ENCODE measurements around the gene LACC1.

LACC1 gene

GRCh38 chr13:43924549-43925245, 45.0 kb downstream of the LACC1 start:
- Histone ChIP-seq H3K4me3 (ENCODE audit: low read length) (no peak overlapping the region), H3K79me2 (ENCODE audit: low read length) (no peaks in the 10 kb centered on the region), H3F3A (ENCODE audit: insufficient read depth, low read length) (0 out of 2 replicates have a peak, but pooled peaks cover 4% of the 10 kb centered on the region), H3K9me3 (replicated peaks; ENCODE audit: insufficient read depth, low read length) (no peaks in the 10 kb centered on the region), H3K27ac (ENCODE audit: low read length) (no peak overlapping the region), H3K36me3 (replicated peaks; ENCODE audit: insufficient read depth, low read length) (no peaks in the 10 kb centered on the region), H3K9me2 (replicated peaks; ENCODE audit: insufficient read depth, low read length) (no peaks in the 10 kb centered on the region), H4K20me1 (ENCODE audit: insufficient read depth, low read length) (no peaks in the 10 kb centered on the region), H2AFZ (ENCODE audit: low read length) (no peak overlapping the region), H3K4me2 (ENCODE audit: low read depth, low read length) (peak overlapping the region; percentile 32; the same call in 1 of the 2 replicates), H3K9ac (ENCODE audit: low read length) (no peak overlapping the region), H3K27me3 (replicated peaks; ENCODE audit: insufficient read depth, low read length) (no peaks in the 10 kb centered on the region), H3K4me1 (ENCODE audit: low read length) (peaks cover 6% of the 10 kb centered on the region; the same call in 1 of the 2 replicates)
- DNase-seq = peak; percentile 66
- TF ChIP-seq, protein P1, sequence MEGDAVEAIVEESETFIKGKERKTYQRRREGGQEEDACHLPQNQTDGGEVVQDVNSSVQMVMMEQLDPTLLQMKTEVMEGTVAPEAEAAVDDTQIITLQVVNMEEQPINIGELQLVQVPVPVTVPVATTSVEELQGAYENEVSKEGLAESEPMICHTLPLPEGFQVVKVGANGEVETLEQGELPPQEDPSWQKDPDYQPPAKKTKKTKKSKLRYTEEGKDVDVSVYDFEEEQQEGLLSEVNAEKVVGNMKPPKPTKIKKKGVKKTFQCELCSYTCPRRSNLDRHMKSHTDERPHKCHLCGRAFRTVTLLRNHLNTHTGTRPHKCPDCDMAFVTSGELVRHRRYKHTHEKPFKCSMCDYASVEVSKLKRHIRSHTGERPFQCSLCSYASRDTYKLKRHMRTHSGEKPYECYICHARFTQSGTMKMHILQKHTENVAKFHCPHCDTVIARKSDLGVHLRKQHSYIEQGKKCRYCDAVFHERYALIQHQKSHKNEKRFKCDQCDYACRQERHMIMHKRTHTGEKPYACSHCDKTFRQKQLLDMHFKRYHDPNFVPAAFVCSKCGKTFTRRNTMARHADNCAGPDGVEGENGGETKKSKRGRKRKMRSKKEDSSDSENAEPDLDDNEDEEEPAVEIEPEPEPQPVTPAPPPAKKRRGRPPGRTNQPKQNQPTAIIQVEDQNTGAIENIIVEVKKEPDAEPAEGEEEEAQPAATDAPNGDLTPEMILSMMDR (IDR thresholded peaks at IDR 0.05; ENCODE audit: low read length) = no peak
- no peak for TF ChIP-seq EZH2phosphoT487 (IDR thresholded peaks at IDR 0.05; ENCODE audit: low read length)
- no peak for TF ChIP-seq EZH2 (optimal IDR thresholded peaks at IDR 0.05; ENCODE audit: low read depth, low read length)

DNA sequence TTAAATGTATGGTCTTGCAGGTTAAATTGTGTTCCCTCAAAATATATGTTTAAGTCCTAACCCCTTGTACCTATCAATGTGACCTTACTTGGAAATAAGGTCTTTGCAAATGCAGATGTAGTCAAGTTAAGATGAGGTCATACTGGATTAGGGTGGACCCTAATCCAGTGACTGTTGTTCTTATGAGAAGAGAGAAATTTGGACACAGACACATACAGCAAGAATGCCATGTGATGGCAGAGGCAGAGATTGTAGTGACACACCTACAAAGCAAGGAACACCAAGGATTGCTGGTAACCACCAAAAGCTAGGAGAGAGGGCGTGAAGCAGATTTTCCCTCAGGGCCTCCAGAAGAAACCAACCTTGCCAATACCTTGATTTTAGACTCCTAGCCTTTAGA, 50.2 kb downstream of the LACC1 start:
- no peak for DNase-seq

GRCh38 chr13:43933378-43933777, 53.7 kb downstream of the LACC1 start:
- no peaks in the 10 kb centered on the region for H4K20me1 ChIP-seq (ENCODE audit: insufficient read depth, low read length)
- no peak for DNase-seq
- H2AFZ ChIP-seq (ENCODE audit: low read length) = no peak overlapping the region
- H3K4me2 ChIP-seq (ENCODE audit: low read depth, low read length) = no peak overlapping the region
- no peaks in the 10 kb centered on the region for H3K36me3 ChIP-seq (replicated peaks; ENCODE audit: insufficient read depth, low read length)
- peaks cover 3% of the 10 kb centered on the region; the same call in 1 of the 2 replicates for H3F3A ChIP-seq (ENCODE audit: insufficient read depth, low read length)
- H3K79me2 ChIP-seq (ENCODE audit: low read length) = no peaks in the 10 kb centered on the region
- no peaks in the 10 kb centered on the region for H3K9me2 ChIP-seq (replicated peaks; ENCODE audit: insufficient read depth, low read length)
- no peak overlapping the region for H3K9ac ChIP-seq (ENCODE audit: low read length)
- H3K27ac ChIP-seq (ENCODE audit: low read length) = no peak overlapping the region
- H3K27me3 ChIP-seq (replicated peaks; ENCODE audit: insufficient read depth, low read length) = no peaks in the 10 kb centered on the region; the same call in none of the 2 replicates
- no peaks in the 10 kb centered on the region for H3K4me1 ChIP-seq (ENCODE audit: low read length)
- H3K4me3 ChIP-seq (ENCODE audit: low read length) = no peak overlapping the region
- H3K9me3 ChIP-seq (replicated peaks; ENCODE audit: insufficient read depth, low read length) = no peaks in the 10 kb centered on the region
- TF ChIP-seq, protein P1 (IDR thresholded peaks at IDR 0.05; ENCODE audit: low read length) = no peak
- TF ChIP-seq EZH2phosphoT487 (IDR thresholded peaks at IDR 0.05; ENCODE audit: low read length) (no peak), EZH2 (optimal IDR thresholded peaks at IDR 0.05; ENCODE audit: low read depth, low read length) (no peak)

More for the DNA sequence above, 50.2 kb downstream of the LACC1 start:
- H3K9ac ChIP-seq (ENCODE audit: low read length) = no peak overlapping the region
- H3K9me2 ChIP-seq (replicated peaks; ENCODE audit: insufficient read depth, low read length) = no peaks in the 10 kb centered on the region
- H3K27ac ChIP-seq (ENCODE audit: low read length) = no peak overlapping the region
- no peaks in the 10 kb centered on the region for H3K36me3 ChIP-seq (replicated peaks; ENCODE audit: insufficient read depth, low read length)
- no peak overlapping the region for H2AFZ ChIP-seq (ENCODE audit: low read length)
- H4K20me1 ChIP-seq (ENCODE audit: insufficient read depth, low read length) = no peaks in the 10 kb centered on the region
- H3K27me3 ChIP-seq (replicated peaks; ENCODE audit: insufficient read depth, low read length) = no peaks in the 10 kb centered on the region; the same call in none of the 2 replicates
- H3K4me1 ChIP-seq (ENCODE audit: low read length) = no peaks in the 10 kb centered on the region
- H3K9me3 ChIP-seq (replicated peaks; ENCODE audit: insufficient read depth, low read length) = no peaks in the 10 kb centered on the region
- no peak overlapping the region for H3K4me3 ChIP-seq (ENCODE audit: low read length)
- no peak overlapping the region for H3K4me2 ChIP-seq (ENCODE audit: low read depth, low read length)
- TF ChIP-seq EZH2 (optimal IDR thresholded peaks at IDR 0.05; ENCODE audit: low read depth, low read length) (no peak), EZH2phosphoT487 (IDR thresholded peaks at IDR 0.05; ENCODE audit: low read length) (no peak)
- TF ChIP-seq, protein P1 (IDR thresholded peaks at IDR 0.05; ENCODE audit: low read length) = no peak
- H3K79me2 ChIP-seq (ENCODE audit: low read length) = no peaks in the 10 kb centered on the region
- peaks cover 3% of the 10 kb centered on the region; the same call in 1 of the 2 replicates for H3F3A ChIP-seq (ENCODE audit: insufficient read depth, low read length)

All from MM.1S (cell line).